Peyer's patch (tissue), 4 donors: ENCODE results near the gene IMPDH2.

Experiments
- CTCF ChIP-seq, 6 experiments: fragments of 450-650 bp in 4 of 6; fragments of 200-600 bp in 2 of 6; sonication (generic) in 1 of 6; IDR thresholded peaks; one replicate each; pipeline ENCODE4 v1.5.1; 2017 to 2019; ENCODE audit warnings: antibody characterized with exemption in 6 of 6, mild to moderate bottlenecking in 3 of 6, moderate library complexity in 1 of 6
- POLR2A ChIP-seq, 2 donors: fragments of 450-650 bp; IDR thresholded peaks; one replicate each; pipeline ENCODE4 v1.5.1; 2017; ENCODE audit warnings: antibody characterized with exemption in 2 of 2, mild to moderate bottlenecking in 2 of 2, moderate library complexity in 2 of 2

DNA sequence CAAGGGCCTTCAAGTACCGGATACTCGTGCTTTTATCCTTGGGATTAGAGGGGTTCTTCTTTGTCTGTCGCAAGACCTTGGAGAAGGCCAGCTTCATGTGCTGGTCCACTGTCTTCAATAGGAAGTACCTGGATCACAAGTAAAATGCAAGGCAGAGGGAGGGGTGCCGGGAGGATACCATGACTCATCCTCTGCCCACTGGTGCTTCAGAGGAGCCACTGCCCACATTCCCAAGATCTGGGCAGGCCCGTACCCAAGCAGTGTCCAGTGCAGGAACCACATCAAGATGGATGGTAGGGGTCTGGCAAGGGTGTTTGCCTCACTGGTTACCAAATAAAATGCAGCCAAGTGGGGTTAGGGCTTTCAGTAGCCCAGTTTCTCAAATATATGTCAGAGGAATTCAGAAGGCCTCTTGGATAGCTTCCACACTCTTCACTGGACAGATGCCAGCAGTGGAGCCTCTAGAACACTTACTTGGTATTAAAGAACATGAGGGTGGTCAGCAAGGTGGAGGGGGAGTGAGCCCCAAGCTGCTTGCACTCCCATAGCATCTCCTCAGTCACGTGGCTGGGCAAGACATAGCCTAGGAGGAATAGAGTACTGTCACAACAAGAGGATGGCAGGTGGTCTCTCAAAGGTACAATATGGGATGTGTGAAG, 3.6 kb upstream of the IMPDH2 start:
- TF ChIP-seq POLR2A (IDR thresholded peaks at IDR 0.05) (no peak), CTCF (IDR thresholded peaks at IDR 0.05) (no peak)
